GM12878 (cell line): Measurements from ENCODE around the gene KATNB1. TPM values are rescaled to one million over a fixed set of nuclear protein-coding genes. Genes with fewer than 3 reads are reported as not detected.
A peak's percentile ranks its signal among the peaks of the same experiment; 100 is the strongest.

Source experiments
- ATAC-seq: fragments of 200-7000 bp; cut with Tn5 transposase; 3 replicates; pipeline ENCODE4 v1.9.1; 2020; ENCODE audit warnings: mild to moderate bottlenecking, moderate library complexity
- BruUV-seq: library from RNA; stranded (reverse); fragments of 400-500 nt; replicated peaks from 2 replicates; lab custom pipeline; 2021; lab: Mats Ljungman, UMichigan
- CTCF ChIA-PET: fragments of 300-600 bp; sonication (Branson Sonifier 250); formaldehyde crosslinking; extraction: SDS; loops from one replicate; lab custom pipeline; 2021; ENCODE audit warnings: inconsistent platforms; lab: Yijun Ruan, JAX
- POLR2A ChIA-PET: fragments of 350-600 bp; formaldehyde crosslinking; extraction: SDS; loops from one replicate; lab custom pipeline; 2021; ENCODE audit warnings: inconsistent platforms; lab: Charles Lee
- RAD21 ChIA-PET: fragments of 300-600 bp; sonication (Branson Sonifier 250); formaldehyde crosslinking; loops from one replicate; lab custom pipeline; 2023; ENCODE audit warnings: antibody characterized with exemption; ENCODE audit not compliant: unreplicated experiment; lab: Charles Lee
- SMC1A ChIA-PET: fragments of 300-600 bp; sonication (Branson Sonifier 250); formaldehyde crosslinking; loops from one replicate; lab custom pipeline; 2023; ENCODE audit not compliant: unreplicated experiment, uncharacterized antibody; lab: Charles Lee
- DNase-seq: peaks from one replicate; pipeline ENCODE4 v3.0.0-alpha.2; 2011; ENCODE audit warnings: low read depth, low spot score
- FAIRE-seq: peaks from 3 replicates; lab custom pipeline; 2011; peaks lifted over from hg19 to GRCh38; lab: Jason Lieb, UNC
- H2AFZ ChIP-seq: 2 replicates; pipeline ENCODE4 v1.6.0; 2011; ENCODE audit warnings: low read depth, low read length, control low read depth; ENCODE audit not compliant: control insufficient read depth
- H3K27ac ChIP-seq: 2 replicates; pipeline ENCODE4 v1.5.1; 2011; ENCODE audit warnings: control low read depth; ENCODE audit not compliant: control insufficient read depth, insufficient read depth
- H3K27me3 ChIP-seq, 2 experiments: replicated peaks in 1 of 2; 2 replicates each; pipeline versions ENCODE4 v1.6.0 to v1.6.1; 2011; ENCODE audit warnings: low read length in 1 of 2; ENCODE audit not compliant: control insufficient read depth in 2 of 2, insufficient read depth in 2 of 2
- H3K36me3 ChIP-seq, 2 experiments: 2 replicates each; pipeline ENCODE4 v1.5.1; 2011; ENCODE audit warnings: low read length in 1 of 2; ENCODE audit not compliant: control insufficient read depth in 2 of 2, insufficient read depth in 2 of 2
- H3K4me1 ChIP-seq: 2 replicates; pipeline ENCODE4 v1.6.1; 2011; ENCODE audit warnings: mild to moderate bottlenecking, low read length, moderate library complexity, mixed read lengths; ENCODE audit not compliant: control insufficient read depth, insufficient read depth
- H3K4me2 ChIP-seq: 2 replicates; pipeline ENCODE4 v1.6.0; 2011; ENCODE audit warnings: control low read depth; ENCODE audit not compliant: control insufficient read depth, insufficient read depth
- H3K4me3 ChIP-seq: fragments of 200-600 bp; sonication (generic); 2 replicates; pipeline ENCODE4 v1.5.1; 2016
- H3K79me2 ChIP-seq: 2 replicates; pipeline ENCODE4 v1.6.0; 2011; ENCODE audit warnings: low read length; ENCODE audit not compliant: control insufficient read depth, insufficient read depth
- H3K9ac ChIP-seq: 2 replicates; pipeline ENCODE4 v1.8.0; 2011; ENCODE audit warnings: low read length, control low read depth, mixed read lengths; ENCODE audit not compliant: control insufficient read depth, insufficient read depth
- H3K9me3 ChIP-seq: replicated peaks from 3 replicates; pipeline ENCODE4 v1.5.1; 2011; ENCODE audit warnings: mild to moderate bottlenecking, low read length; ENCODE audit not compliant: control insufficient read depth, insufficient read depth
- H4K20me1 ChIP-seq: 2 replicates; pipeline ENCODE4 v1.6.0; 2011; ENCODE audit not compliant: control insufficient read depth, insufficient read depth
- BACH1 ChIP-seq: fragments of 450-650 bp; IDR thresholded peaks from 2 replicates; pipeline ENCODE4 v1.6.1; 2017; ENCODE audit warnings: mild to moderate bottlenecking, borderline replicate concordance
- GABPA ChIP-seq: IDR thresholded peaks from 2 replicates; pipeline ENCODE4 v1.6.1; 2014; ENCODE audit warnings: antibody characterized with exemption, low read depth, mild to moderate bottlenecking, inconsistent platforms
- MEF2B ChIP-seq: fragments of 450-650 bp; IDR thresholded peaks from 2 replicates; pipeline ENCODE4 v1.6.1; 2018; ENCODE audit warnings: mild to moderate bottlenecking, moderate library complexity; ENCODE audit not compliant: partially characterized antibody, poor library complexity, severe bottlenecking
- PAX5 ChIP-seq: IDR thresholded peaks from 2 replicates; pipeline ENCODE4 v1.6.1; 2011; ENCODE audit warnings: low read depth, low read length, borderline replicate concordance
- ZNF24 ChIP-seq: fragments of 450-650 bp; IDR thresholded peaks from 2 replicates; pipeline ENCODE4 v1.6.1; 2017; ENCODE audit warnings: antibody characterized with exemption, mild to moderate bottlenecking
- ZSCAN29 ChIP-seq: fragments of 450-650 bp; IDR thresholded peaks from 2 replicates; pipeline ENCODE4 v1.6.1; 2017; ENCODE audit warnings: mild to moderate bottlenecking, moderate library complexity
- ZZZ3 ChIP-seq: IDR thresholded peaks from 2 replicates; pipeline ENCODE4 v1.6.1; 2011; ENCODE audit warnings: low read depth; ENCODE audit not compliant: control insufficient read depth, insufficient read length
- WGBS: methylation state at CpG from one replicate; pipeline ENCODE4 v1.1.6; 2016; ENCODE audit warnings: low lambda C conversion rate; ENCODE audit not compliant: insufficient replicate concordance, insufficient coverage; ENCODE audit errors: missing lambda C conversion rate; 5-methylcytosine and 5-hydroxymethylcytosine counted together
- in situ Hi-C: fragments of 300-500 bp; cut with MboI; formaldehyde crosslinking; loops from 9 replicates; pipeline ENCODE4 v1.14.3; 2018; ENCODE audit warnings: mixed read lengths
- intact Hi-C: fragments of 100-400 bp; cut with micrococcal nuclease; formaldehyde crosslinking; loops from one replicate; pipeline ENCODE4 v1.14.2; 2022; ENCODE audit not compliant: unreplicated experiment
- polyA plus RNA-seq, 11 experiments: library from polyadenylated mRNA; depleted of rRNA in 4 of 11; unstranded in 6 of 11; stranded (reverse) in 5 of 11; fragments of >200 nt; fragmentation: Nextera tagmentation in 4 of 11; fragmentation: Illumina TruSeq in 1 of 11; extraction: Ambion mirVana in 4 of 11; extraction: Trizol in 1 of 11; gene quantifications; 1 replicate in 1 of 11; 2 replicates in 10 of 11; pipeline versions ENCODE4 v1.2.1 to v1.2.3, GENCODE V29; 2011 to 2016; ENCODE audit warnings: inconsistent platforms in 2 of 11, missing spikeins in 2 of 11, low read depth in 1 of 11
- total RNA-seq, 4 experiments: library from RNA; depleted of rRNA in 3 of 4; stranded (reverse); fragments of >200 nt in 3 of 4; fragmentation: Illumina TruSeq in 1 of 4; extraction: Trizol in 1 of 4; gene quantifications; 2 replicates each; pipeline versions ENCODE4 v1.2.1 to v1.2.3, GENCODE V29; 2013 to 2021
- TF ChIP-seq, protein P1 (sequence below): fragments of 150-350 bp; IDR thresholded peaks from 2 replicates; pipeline ENCODE4 v1.6.1; 2014; ENCODE audit warnings: mild to moderate bottlenecking, low read depth, low read length
- TF ChIP-seq, protein P2 (sequence below): IDR thresholded peaks from 2 replicates; pipeline ENCODE4 v1.6.1; 2012; ENCODE audit warnings: low read depth, low read length, improper control_type of control experiment
- TF ChIP-seq, protein P3 (sequence below): IDR thresholded peaks from 2 replicates; pipeline ENCODE4 v1.6.1; 2011; ENCODE audit warnings: borderline replicate concordance, low read depth, mild to moderate bottlenecking, moderate library complexity, mixed read lengths, low read length; ENCODE audit not compliant: insufficient read depth; ENCODE audit errors: extremely low read length

KATNB1 gene
- total and polyA plus RNA-seq, 10 of the 15 experiments (the other 5 are each of a cell fraction or from before 2014, with no cell fraction given), result 0.71 to 46.5 (median 19.5) TPM

DNA sequence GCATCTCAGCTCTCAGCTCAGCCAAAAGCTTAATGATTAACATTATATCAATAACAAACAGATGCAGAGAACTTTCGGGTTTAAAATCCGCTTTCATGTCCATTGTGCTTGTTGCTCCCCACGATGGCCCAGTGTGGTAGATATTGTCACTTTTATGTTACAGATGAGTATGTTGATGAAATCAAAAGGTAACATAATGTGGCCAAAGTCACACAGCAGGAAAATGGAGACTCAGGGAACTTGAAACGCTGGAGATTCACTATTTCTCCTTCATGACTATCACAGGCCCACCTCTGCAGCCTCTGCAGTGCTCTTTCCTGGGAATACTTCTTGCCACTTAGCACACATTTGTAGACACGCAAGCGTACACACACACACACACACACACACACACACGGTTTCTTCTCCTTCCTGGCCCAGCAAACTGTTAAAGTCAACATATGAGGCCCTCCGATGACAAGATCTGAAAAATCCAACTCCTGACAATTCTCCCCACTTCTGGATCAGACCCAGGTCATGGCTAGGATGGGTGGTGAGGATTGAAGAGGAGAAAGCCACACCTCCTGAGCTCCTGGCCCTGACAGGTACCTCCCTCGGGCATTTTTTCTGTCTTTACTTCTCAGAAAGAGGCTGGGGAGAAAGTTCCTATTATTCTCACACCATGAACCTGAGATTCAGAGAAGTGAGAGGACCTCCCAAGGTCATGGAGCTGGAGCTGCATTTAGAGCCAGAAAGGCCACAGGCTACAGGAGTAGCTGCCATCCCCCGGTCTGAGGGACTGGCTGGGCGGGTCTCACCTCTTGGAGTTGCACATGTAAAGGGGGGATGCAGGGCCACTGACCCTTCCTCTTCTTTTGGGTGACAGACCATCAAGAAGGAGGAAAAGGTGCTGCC, 31.3 kb upstream of the KATNB1 start:
- ChIA-PET RAD21 (interaction anchor here (0.6 kb wide), 1 partner anchor 419 kb away, joined by 3 read pairs; no protein-coding TSS in a partner anchor), SMC1A (no interaction called here)

More for the DNA sequence above, 31.3 kb upstream of the KATNB1 start:
- Histone ChIP-seq H3K9me3 (no peaks in the 10 kb centered on the region), H2AFZ (no peak overlapping the region), H3K36me3 (no peaks in the 10 kb centered on the region), H3K27ac (no peak overlapping the region), H3K4me1 (no peaks in the 10 kb centered on the region), H3K4me2 (no peak overlapping the region), H3K4me3 (no peak overlapping the region), H4K20me1 (no peaks in the 10 kb centered on the region), H3K9ac (no peak overlapping the region), H3K79me2 (no peaks in the 10 kb centered on the region), H3K27me3 (no peaks in the 10 kb centered on the region; a peak in 1 of 4 replicates)
- DNase-seq (no peak), ATAC-seq (peak; percentile 60), FAIRE-seq (no peak)
- in situ Hi-C loops, result no loop called here
- TF ChIP-seq ZNF24 (no peak), GABPA (no peak), ZZZ3 (no peak), PAX5 (no peak), MEF2B (no peak), ZSCAN29 (no peak), BACH1 (no peak)
- TF ChIP-seq, protein P1, sequence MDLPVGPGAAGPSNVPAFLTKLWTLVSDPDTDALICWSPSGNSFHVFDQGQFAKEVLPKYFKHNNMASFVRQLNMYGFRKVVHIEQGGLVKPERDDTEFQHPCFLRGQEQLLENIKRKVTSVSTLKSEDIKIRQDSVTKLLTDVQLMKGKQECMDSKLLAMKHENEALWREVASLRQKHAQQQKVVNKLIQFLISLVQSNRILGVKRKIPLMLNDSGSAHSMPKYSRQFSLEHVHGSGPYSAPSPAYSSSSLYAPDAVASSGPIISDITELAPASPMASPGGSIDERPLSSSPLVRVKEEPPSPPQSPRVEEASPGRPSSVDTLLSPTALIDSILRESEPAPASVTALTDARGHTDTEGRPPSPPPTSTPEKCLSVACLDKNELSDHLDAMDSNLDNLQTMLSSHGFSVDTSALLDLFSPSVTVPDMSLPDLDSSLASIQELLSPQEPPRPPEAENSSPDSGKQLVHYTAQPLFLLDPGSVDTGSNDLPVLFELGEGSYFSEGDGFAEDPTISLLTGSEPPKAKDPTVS, result no peak
- TF ChIP-seq, protein P2, sequence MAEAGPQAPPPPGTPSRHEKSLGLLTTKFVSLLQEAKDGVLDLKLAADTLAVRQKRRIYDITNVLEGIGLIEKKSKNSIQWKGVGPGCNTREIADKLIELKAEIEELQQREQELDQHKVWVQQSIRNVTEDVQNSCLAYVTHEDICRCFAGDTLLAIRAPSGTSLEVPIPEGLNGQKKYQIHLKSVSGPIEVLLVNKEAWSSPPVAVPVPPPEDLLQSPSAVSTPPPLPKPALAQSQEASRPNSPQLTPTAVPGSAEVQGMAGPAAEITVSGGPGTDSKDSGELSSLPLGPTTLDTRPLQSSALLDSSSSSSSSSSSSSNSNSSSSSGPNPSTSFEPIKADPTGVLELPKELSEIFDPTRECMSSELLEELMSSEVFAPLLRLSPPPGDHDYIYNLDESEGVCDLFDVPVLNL, result no peak
- TF ChIP-seq, protein P3, sequence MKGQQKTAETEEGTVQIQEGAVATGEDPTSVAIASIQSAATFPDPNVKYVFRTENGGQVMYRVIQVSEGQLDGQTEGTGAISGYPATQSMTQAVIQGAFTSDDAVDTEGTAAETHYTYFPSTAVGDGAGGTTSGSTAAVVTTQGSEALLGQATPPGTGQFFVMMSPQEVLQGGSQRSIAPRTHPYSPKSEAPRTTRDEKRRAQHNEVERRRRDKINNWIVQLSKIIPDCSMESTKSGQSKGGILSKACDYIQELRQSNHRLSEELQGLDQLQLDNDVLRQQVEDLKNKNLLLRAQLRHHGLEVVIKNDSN, result no peak
- intact Hi-C loops, result no loop called here
- POLR2A ChIA-PET, result interaction anchor here (0.6 kb wide), 2 partner anchors 167 to 228 kb away, joined by 3 to 4 read pairs; no protein-coding TSS in a partner anchor
- 37% methylated on average over 11 of the region's 11 CpGs for WGBS
- CTCF ChIA-PET, result no interaction called here
- no TSS peak for BruUV-seq
